ENCODE measurements around the gene JMJD1C.

Gene JMJD1C

GRCh38 chr10:63434866-63435854 lies 30.6 kb downstream of the JMJD1C start:
- DNase-seq: no peak

GRCh38 chr10:63431962-63432797 lies 33.6 kb downstream of the JMJD1C start:
- no peak for DNase-seq

GRCh38 chr10:63430999-63431356 lies 34.8 kb downstream of the JMJD1C start:
- no peak for DNase-seq

GRCh38 chr10:63430091-63430998 lies 35.4 kb downstream of the JMJD1C start:
- DNase-seq: no peak

- no peak for DNase-seq
These were observed 36.5 kb downstream of the JMJD1C start for GRCh38 chr10:63429281-63429680.

GRCh38 chr10:63427013-63427412 lies 38.8 kb downstream of the JMJD1C start:
- no peak for DNase-seq

- DNase-seq: no peak
These were observed 40.3 kb downstream of the JMJD1C start for GRCh38 chr10:63425512-63425911.

- DNase-seq: no peak
These were observed 41.2 kb downstream of the JMJD1C start for GRCh38 chr10:63424576-63424975.

- DNase-seq: no peak
These were observed 42.3 kb downstream of the JMJD1C start for GRCh38 chr10:63423494-63423893.

- peak; percentile 83 for DNase-seq
These were observed 44.2 kb downstream of the JMJD1C start for GRCh38 chr10:63421591-63421990.

GRCh38 chr10:63416376-63416775 lies 49.4 kb downstream of the JMJD1C start:
- DNase-seq: no peak

- DNase-seq: no peak
These were observed 50.0 kb downstream of the JMJD1C start for GRCh38 chr10:63415640-63416244.

GRCh38 chr10:63414481-63415260 lies 51.1 kb downstream of the JMJD1C start:
- DNase-seq: no peak

- DNase-seq: no peak
These were observed 52.3 kb downstream of the JMJD1C start for GRCh38 chr10:63413429-63413828.

GRCh38 chr10:63412304-63412703 lies 53.5 kb downstream of the JMJD1C start:
- no peak for DNase-seq

- DNase-seq: no peak
These were observed 55.1 kb downstream of the JMJD1C start for GRCh38 chr10:63410633-63411032.

GRCh38 chr10:63409465-63410027 lies 56.2 kb downstream of the JMJD1C start:
- no peak for DNase-seq

- no peak for DNase-seq
These were observed 58.6 kb downstream of the JMJD1C start for GRCh38 chr10:63407136-63407662.

- no peak for DNase-seq
These were observed 69.5 kb downstream of the JMJD1C start for GRCh38 chr10:63396133-63396761.

- no peak for DNase-seq
These were observed 72.7 kb downstream of the JMJD1C start for GRCh38 chr10:63393050-63393449.
